CD14-positive monocyte (primary cell): Measurements from ENCODE around the gene TENM3. TPM values are rescaled to one million over a fixed set of nuclear protein-coding genes. Genes with fewer than 3 reads are reported as not detected.

ENCODE experiments used
- DNase-seq, 3 donors: peaks; one replicate each; pipeline ENCODE4 v3.0.0-alpha.2; 2011 to 2022
- H2AFZ ChIP-seq: 2 replicates; pipeline ENCODE4 v1.6.0; 2012; ENCODE audit warnings: mild to moderate bottlenecking, low read depth, low read length, inconsistent platforms; ENCODE audit not compliant: insufficient read depth, poor library complexity, severe bottlenecking
- H3K27ac ChIP-seq, 2 donors: 1 replicate in 1 of 2; 2 replicates in 1 of 2; pipeline ENCODE4 v1.5.1; 2012 to 2013; ENCODE audit warnings: low read length in 2 of 2, control low read depth in 1 of 2, inconsistent platforms in 1 of 2, low read depth in 1 of 2, mild to moderate bottlenecking in 1 of 2
- H3K27me3 ChIP-seq, 2 donors: one replicate each; pipeline versions ENCODE4 v1.6.0 to v1.6.1; 2011 to 2013; ENCODE audit warnings: low read length in 2 of 2; ENCODE audit not compliant: control insufficient read depth in 2 of 2, insufficient read depth in 2 of 2
- H3K36me3 ChIP-seq, 2 donors: replicated peaks in 1 of 2; 1 replicate in 1 of 2; 2 replicates in 1 of 2; pipeline versions ENCODE4 v1.5.1 to v1.6.1; 2012 to 2013; ENCODE audit warnings: low read length in 2 of 2, control low read depth in 1 of 2, inconsistent platforms in 1 of 2, mild to moderate bottlenecking in 1 of 2; ENCODE audit not compliant: insufficient read depth in 2 of 2, control insufficient read depth in 1 of 2
- H3K4me1 ChIP-seq, 2 donors: 1 replicate in 1 of 2; 2 replicates in 1 of 2; pipeline versions ENCODE4 v1.5.1 to v1.6.1; 2012 to 2013; ENCODE audit warnings: low read length in 2 of 2, control low read depth in 1 of 2, inconsistent platforms in 1 of 2, mild to moderate bottlenecking in 1 of 2, moderate library complexity in 1 of 2; ENCODE audit not compliant: insufficient read depth in 2 of 2, control insufficient read depth in 1 of 2
- H3K4me2 ChIP-seq: replicated peaks from 2 replicates; pipeline ENCODE3; 2012; ENCODE audit warnings: low read length, moderate library complexity, mild to moderate bottlenecking; ENCODE audit not compliant: poor library complexity, severe bottlenecking; ENCODE audit errors: extremely low read depth
- H3K4me3 ChIP-seq, 3 experiments: fragments of 200-600 bp in 1 of 3; sonication (generic) in 1 of 3; replicated peaks in 1 of 3; 1 replicate in 2 of 3; 2 replicates in 1 of 3; pipeline ENCODE4 v1.5.1; 2011 to 2013; ENCODE audit warnings: low read length in 3 of 3, mild to moderate bottlenecking in 3 of 3, control low read depth in 2 of 3, low read depth in 2 of 3, inconsistent platforms in 1 of 3, moderate library complexity in 1 of 3
- H3K79me2 ChIP-seq: 2 replicates; pipeline ENCODE4 v1.6.0; 2012; ENCODE audit warnings: mild to moderate bottlenecking, control low read depth, inconsistent platforms, low read length, moderate library complexity; ENCODE audit not compliant: insufficient read depth
- H3K9ac ChIP-seq: 2 replicates; pipeline ENCODE4 v1.6.0; 2017; ENCODE audit warnings: low read length, mild to moderate bottlenecking; ENCODE audit not compliant: insufficient read depth, poor library complexity, severe bottlenecking
- H3K9me3 ChIP-seq, 2 donors: replicated peaks in 1 of 2; 1 replicate in 1 of 2; 2 replicates in 1 of 2; pipeline versions ENCODE4 v1.5.1 to v1.6.1; 2012 to 2013; ENCODE audit warnings: low read length in 2 of 2, control low read depth in 1 of 2; ENCODE audit not compliant: control insufficient read depth in 1 of 2, insufficient read depth in 1 of 2
- H4K20me1 ChIP-seq: 2 replicates; pipeline ENCODE4 v1.6.0; 2012; ENCODE audit warnings: mild to moderate bottlenecking, low read length, control low read depth, moderate library complexity; ENCODE audit not compliant: insufficient read depth
- H3K27ac Mint-ChIP-seq, 7 donors: one replicate each; pipeline ENCODE4 v1.8.0; 2020; ENCODE audit warnings: mild to moderate bottlenecking in 7 of 7, mixed read lengths in 7 of 7, moderate library complexity in 6 of 7, inconsistent platforms in 2 of 7
- H3K27me3 Mint-ChIP-seq, 3 donors: one replicate each; pipeline ENCODE4 v1.8.0; 2021 to 2022; ENCODE audit warnings: low read depth in 3 of 3, mild to moderate bottlenecking in 3 of 3, mixed read lengths in 3 of 3, moderate library complexity in 3 of 3, inconsistent platforms in 1 of 3
- H3K36me3 Mint-ChIP-seq, 2 donors: one replicate each; pipeline ENCODE4 v1.8.0; 2020; ENCODE audit warnings: mixed read lengths in 2 of 2, inconsistent platforms in 1 of 2, mild to moderate bottlenecking in 1 of 2
- H3K4me1 Mint-ChIP-seq: one replicate; pipeline ENCODE4 v1.8.0; 2020; ENCODE audit warnings: mild to moderate bottlenecking, mixed read lengths
- H3K4me3 Mint-ChIP-seq, 2 donors: one replicate each; pipeline ENCODE4 v1.8.0; 2020; ENCODE audit warnings: mild to moderate bottlenecking in 2 of 2, mixed read lengths in 2 of 2, moderate library complexity in 1 of 2
- H3K9me3 Mint-ChIP-seq, 7 donors: one replicate each; pipeline ENCODE4 v1.8.0; 2020 to 2022; ENCODE audit warnings: mixed read lengths in 7 of 7, mild to moderate bottlenecking in 6 of 7, moderate library complexity in 6 of 7, inconsistent platforms in 2 of 7
- CTCF ChIP-seq: fragments of 200-600 bp; IDR thresholded peaks from one replicate; pipeline ENCODE4 v1.8.0; 2022; ENCODE audit warnings: antibody characterized with exemption, mild to moderate bottlenecking
- WGBS: methylation state at CpG from one replicate; pipeline ENCODE4 v1.1.5; 2013; ENCODE audit warnings: missing lambda C conversion rate; ENCODE audit not compliant: insufficient coverage; 5-methylcytosine and 5-hydroxymethylcytosine counted together
- intact Hi-C, 2 donors: fragments of 100-400 bp; cut with micrococcal nuclease; formaldehyde crosslinking; loops; one replicate each; pipeline versions ENCODE4 v1.15.0 to v1.15.1; 2023
- polyA plus RNA-seq, 3 donors: library from polyadenylated mRNA; depleted of rRNA in 1 of 3; unstranded in 2 of 3; stranded (reverse) in 1 of 3; fragments of 300-500 nt in 2 of 3; fragments of >200 nt in 1 of 3; fragmentation: Illumina TruSeq in 2 of 3; gene quantifications; 1 replicate in 2 of 3; 2 replicates in 1 of 3; pipeline ENCODE4 v1.2.3, GENCODE V29; 2012 to 2021

TENM3 gene
- polyA plus RNA-seq, 3 donors: not detected

GRCh38 chr4:182743815-182744214 is 500.6 kb downstream of the TENM3 start:
- DNase-seq: no peak
- no peaks in the 10 kb centered on the region for H3K36me3 ChIP-seq
- no peaks in the 10 kb centered on the region for H3K9me3 ChIP-seq
- Mint-ChIP-seq H3K9me3 (peaks cover 0 to 1% (median 0%) of the 10 kb centered on the region in 7 donors), H3K27me3 (peaks cover 0 to 2% (median 0%) of the 10 kb centered on the region in 3 donors), H3K36me3 (no peaks in the 10 kb centered on the region), H3K27ac (no peak overlapping the region), H3K4me3 (no peak overlapping the region), H3K4me1 (no peaks in the 10 kb centered on the region)
- intact Hi-C loops: no loop called here
- no peaks in the 10 kb centered on the region for H3K4me1 ChIP-seq
- no peak overlapping the region for H3K4me3 ChIP-seq
- H4K20me1 ChIP-seq: no peaks in the 10 kb centered on the region
- no peak overlapping the region for H3K9ac ChIP-seq
- H3K4me2 ChIP-seq: no peak overlapping the region
- H3K27ac ChIP-seq: no peak overlapping the region
- no peak for TF ChIP-seq CTCF
- H3K27me3 ChIP-seq: no peaks in the 10 kb centered on the region
- no peak overlapping the region for H2AFZ ChIP-seq
- H3K79me2 ChIP-seq: no peaks in the 10 kb centered on the region

GRCh38 chr4:182745237-182745636 is 502.0 kb downstream of the TENM3 start:
- Mint-ChIP-seq H3K9me3 (peaks cover 0 to 1% (median 0%) of the 10 kb centered on the region in 7 donors), H3K36me3 (no peaks in the 10 kb centered on the region), H3K4me3 (no peak overlapping the region), H3K4me1 (no peaks in the 10 kb centered on the region), H3K27ac (no peak overlapping the region), H3K27me3 (no peaks in the 10 kb centered on the region)
- WGBS: no CpG with 5 or more reads among the region's 4 CpGs
- intact Hi-C loops: no loop called here
- H3K4me1 ChIP-seq: no peaks in the 10 kb centered on the region
- no peak overlapping the region for H3K27ac ChIP-seq
- no peaks in the 10 kb centered on the region for H3K36me3 ChIP-seq
- TF ChIP-seq CTCF: no peak
- no peak overlapping the region for H3K4me3 ChIP-seq
- no peak overlapping the region for H3K9ac ChIP-seq
- DNase-seq: no peak
- no peaks in the 10 kb centered on the region for H3K27me3 ChIP-seq
- no peak overlapping the region for H2AFZ ChIP-seq
- no peaks in the 10 kb centered on the region for H3K79me2 ChIP-seq
- H3K9me3 ChIP-seq: no peaks in the 10 kb centered on the region
- no peak overlapping the region for H3K4me2 ChIP-seq
- no peaks in the 10 kb centered on the region for H4K20me1 ChIP-seq
